ENCODE measurements around the gene C6orf89.

Gene C6orf89, protein sequence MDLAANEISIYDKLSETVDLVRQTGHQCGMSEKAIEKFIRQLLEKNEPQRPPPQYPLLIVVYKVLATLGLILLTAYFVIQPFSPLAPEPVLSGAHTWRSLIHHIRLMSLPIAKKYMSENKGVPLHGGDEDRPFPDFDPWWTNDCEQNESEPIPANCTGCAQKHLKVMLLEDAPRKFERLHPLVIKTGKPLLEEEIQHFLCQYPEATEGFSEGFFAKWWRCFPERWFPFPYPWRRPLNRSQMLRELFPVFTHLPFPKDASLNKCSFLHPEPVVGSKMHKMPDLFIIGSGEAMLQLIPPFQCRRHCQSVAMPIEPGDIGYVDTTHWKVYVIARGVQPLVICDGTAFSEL

DNA sequence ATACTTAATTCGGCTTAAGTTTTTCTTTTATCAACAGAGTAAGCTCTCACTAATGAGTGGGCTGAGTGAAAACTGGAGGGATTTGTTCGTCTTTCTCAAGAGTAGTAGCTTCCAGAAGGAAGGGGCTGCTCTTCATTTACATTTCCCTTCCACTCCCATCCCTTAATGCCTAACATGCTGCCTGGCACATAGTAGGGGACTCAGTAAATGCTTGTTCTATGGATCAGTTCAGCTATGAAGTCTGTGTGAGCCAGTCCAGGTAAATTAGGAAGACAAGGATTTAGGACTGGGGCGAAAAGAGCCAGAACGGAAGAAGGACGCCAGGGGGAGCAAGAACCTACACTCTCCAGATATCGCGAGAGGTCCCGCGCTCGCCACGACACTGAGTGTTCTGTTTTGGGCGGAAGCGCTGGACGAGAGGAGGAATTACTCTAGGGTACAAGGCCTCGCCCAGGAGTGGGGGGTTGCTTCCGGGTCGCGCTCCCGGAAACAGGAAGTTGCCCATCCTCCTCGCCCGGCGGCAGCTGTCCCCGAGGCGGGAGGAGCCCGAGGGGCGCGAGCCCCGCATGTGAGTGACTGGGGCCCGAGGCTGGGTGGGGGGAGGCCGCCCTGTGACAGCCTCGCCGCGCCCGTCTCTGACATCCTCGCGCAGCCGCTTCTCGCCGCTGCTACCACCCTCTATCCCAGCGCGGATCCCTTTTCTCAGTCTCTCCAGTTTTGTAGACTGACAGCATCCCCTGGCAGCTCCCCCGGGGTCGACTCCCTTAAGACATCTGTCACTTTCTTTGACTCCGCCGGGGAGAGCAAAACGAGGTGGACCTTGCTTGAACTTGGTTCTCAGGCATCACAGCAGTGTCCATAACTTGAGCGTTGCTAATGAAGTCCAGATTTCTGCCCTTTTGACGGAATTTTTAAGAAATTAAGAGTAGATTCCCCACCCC is at the start of gene C6orf89:
C6orf89 (plus strand) TSS at position 492 of the 941 bp plus-strand sequence. CDS start 13,493 bp downstream, outside the sequence.
- H3K4me3 ChIP-seq (ENCODE audit: low read depth in 1 of 5, low read length in 5 of 5): peak within 1 kb of the TSS; percentile 88 to 96 (median 92)

DNA sequence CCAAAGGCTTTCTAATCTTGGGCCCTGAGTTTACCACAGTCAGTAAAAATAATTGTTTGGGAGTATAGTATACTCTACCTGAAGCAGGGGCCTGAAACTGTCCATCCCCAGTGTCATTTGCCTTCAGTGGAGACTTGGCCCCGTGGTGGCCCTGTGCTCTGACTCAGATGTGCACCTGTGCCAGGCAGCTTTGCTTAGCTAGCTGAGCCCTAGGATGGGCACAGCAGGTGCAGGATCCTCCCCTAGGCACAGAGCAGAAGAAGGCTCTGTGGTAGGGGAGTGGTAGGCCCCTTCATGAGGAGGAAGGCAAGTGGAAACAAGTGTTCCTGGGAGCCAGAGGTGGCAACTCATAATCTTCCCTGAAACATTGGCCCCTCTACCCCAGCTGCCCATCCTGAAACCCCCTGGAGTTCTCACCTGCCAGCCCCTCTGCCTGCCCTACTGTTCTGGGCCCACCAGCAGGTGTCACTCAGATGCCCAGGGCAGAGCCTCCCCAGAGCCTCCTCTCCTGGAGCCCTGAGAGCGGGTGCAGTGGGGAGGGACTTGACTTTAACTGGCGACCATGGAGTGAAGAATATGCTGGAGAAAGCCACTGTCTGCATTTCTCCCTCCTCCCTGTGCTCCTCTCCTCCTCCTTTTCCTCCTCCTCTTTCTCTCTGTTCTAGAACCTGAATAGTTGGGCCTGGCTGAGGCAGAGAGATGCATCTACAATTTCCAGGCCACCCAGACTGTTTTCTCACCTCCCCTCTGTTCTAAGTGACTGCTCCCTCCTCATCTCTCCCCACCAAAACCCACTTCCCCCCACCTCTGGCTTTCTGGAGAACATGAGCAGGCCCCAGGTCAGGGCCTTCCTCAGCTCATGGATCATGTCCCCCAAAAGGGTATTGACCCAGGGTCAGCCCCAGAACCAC is 49.4 kb upstream of the C6orf89 start:
- Histone ChIP-seq H3K27ac (ENCODE audit: low read depth, low read length) (no peak overlapping the region), H3K9me3 (ENCODE audit: control insufficient read depth in 5 of 5, low read length in 5 of 5) (no peaks in the 10 kb centered on the region), H3K4me1 (ENCODE audit: control insufficient read depth in 5 of 5, insufficient read depth in 5 of 5, low read length in 5 of 5) (peaks cover 0 to 23% (median 21%) of the 10 kb centered on the region in 5 donors), H3K4me3 (ENCODE audit: low read depth in 1 of 5, low read length in 5 of 5) (no peak overlapping the region), H3K9ac (ENCODE audit: low read length in 5 of 5) (no peak overlapping the region), H3K27me3 (ENCODE audit: control insufficient read depth in 5 of 5, insufficient read depth in 4 of 5, low read length in 5 of 5) (peaks cover 4 to 21% (median 12%) of the 10 kb centered on the region in 5 donors), H3K36me3 (ENCODE audit: control insufficient read depth in 5 of 5, insufficient read depth in 5 of 5, low read length in 5 of 5) (no peaks in the 10 kb centered on the region)

More for the DNA sequence above, at the start of gene C6orf89:
- Histone ChIP-seq H3K27me3 (ENCODE audit: control insufficient read depth in 5 of 5, insufficient read depth in 4 of 5, low read length in 5 of 5) (no peaks in the 10 kb centered on the region), H3K9ac (ENCODE audit: low read length in 5 of 5) (peak within 1 kb of the TSS; percentile 38 to 93 (median 88)), H3K27ac (ENCODE audit: low read depth, low read length) (peak within 1 kb of the TSS; percentile 79), H3K4me1 (ENCODE audit: control insufficient read depth in 5 of 5, insufficient read depth in 5 of 5, low read length in 5 of 5) (peaks cover 0 to 22% (median 17%) of the 10 kb centered on the region in 5 donors), H3K36me3 (ENCODE audit: control insufficient read depth in 5 of 5, insufficient read depth in 5 of 5, low read length in 5 of 5) (no peaks in the 10 kb centered on the region), H3K9me3 (ENCODE audit: control insufficient read depth in 5 of 5, low read length in 5 of 5) (no peaks in the 10 kb centered on the region)

DNA sequence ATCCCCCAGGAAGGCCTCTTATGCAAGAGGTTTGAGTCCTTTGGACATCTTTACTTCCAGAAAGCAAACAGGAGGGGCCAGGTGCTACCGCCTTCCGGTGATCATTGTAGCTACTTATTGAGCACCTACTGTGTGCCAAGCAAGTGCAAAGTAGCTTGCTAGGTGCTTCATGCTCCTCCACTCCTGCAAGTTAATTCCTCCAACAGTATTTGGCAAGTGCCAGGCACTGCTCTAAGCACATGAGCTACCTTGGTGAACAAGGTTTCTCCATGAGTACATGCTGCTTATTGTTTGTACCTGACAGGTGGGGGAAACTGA is 48.8 kb upstream of the C6orf89 start:
- H3K27ac ChIP-seq (ENCODE audit: low read depth, low read length): no peak overlapping the region

DNA sequence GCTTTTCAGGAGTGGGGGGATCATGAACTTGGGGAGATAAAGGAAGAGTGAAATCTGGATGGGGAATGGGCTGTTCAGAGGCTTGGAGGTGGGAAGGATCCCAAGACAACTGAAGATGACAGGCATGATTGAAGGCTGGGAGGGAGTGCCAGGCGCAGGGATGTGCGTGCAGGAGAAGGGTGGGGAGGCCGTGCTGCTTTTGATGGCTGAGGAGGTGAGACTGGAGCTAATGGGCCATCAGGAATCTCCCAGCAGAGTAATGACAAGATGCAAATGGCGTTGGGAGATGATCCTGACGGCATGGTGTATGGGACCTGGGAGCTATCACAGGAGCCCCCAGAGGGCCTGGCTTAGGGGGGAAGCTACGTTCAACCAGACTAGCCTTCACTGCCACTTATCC is 48.1 kb upstream of the C6orf89 start:
- Histone ChIP-seq H3K9ac (ENCODE audit: low read length in 5 of 5) (no peak overlapping the region), H3K4me3 (ENCODE audit: low read depth in 1 of 5, low read length in 5 of 5) (no peak overlapping the region), H3K27ac (ENCODE audit: low read depth, low read length) (no peak overlapping the region)

More for the DNA sequence above, 48.8 kb upstream of the C6orf89 start:
- Histone ChIP-seq H3K9me3 (ENCODE audit: control insufficient read depth in 5 of 5, low read length in 5 of 5) (no peaks in the 10 kb centered on the region), H3K36me3 (ENCODE audit: control insufficient read depth in 5 of 5, insufficient read depth in 5 of 5, low read length in 5 of 5) (no peaks in the 10 kb centered on the region), H3K4me3 (ENCODE audit: low read depth in 1 of 5, low read length in 5 of 5) (no peak overlapping the region), H3K4me1 (ENCODE audit: control insufficient read depth in 5 of 5, insufficient read depth in 5 of 5, low read length in 5 of 5) (peaks cover 0 to 23% (median 21%) of the 10 kb centered on the region in 5 donors), H3K9ac (ENCODE audit: low read length in 5 of 5) (no peak overlapping the region), H3K27me3 (ENCODE audit: control insufficient read depth in 5 of 5, insufficient read depth in 4 of 5, low read length in 5 of 5) (peaks cover 4 to 21% (median 12%) of the 10 kb centered on the region in 5 donors)

DNA sequence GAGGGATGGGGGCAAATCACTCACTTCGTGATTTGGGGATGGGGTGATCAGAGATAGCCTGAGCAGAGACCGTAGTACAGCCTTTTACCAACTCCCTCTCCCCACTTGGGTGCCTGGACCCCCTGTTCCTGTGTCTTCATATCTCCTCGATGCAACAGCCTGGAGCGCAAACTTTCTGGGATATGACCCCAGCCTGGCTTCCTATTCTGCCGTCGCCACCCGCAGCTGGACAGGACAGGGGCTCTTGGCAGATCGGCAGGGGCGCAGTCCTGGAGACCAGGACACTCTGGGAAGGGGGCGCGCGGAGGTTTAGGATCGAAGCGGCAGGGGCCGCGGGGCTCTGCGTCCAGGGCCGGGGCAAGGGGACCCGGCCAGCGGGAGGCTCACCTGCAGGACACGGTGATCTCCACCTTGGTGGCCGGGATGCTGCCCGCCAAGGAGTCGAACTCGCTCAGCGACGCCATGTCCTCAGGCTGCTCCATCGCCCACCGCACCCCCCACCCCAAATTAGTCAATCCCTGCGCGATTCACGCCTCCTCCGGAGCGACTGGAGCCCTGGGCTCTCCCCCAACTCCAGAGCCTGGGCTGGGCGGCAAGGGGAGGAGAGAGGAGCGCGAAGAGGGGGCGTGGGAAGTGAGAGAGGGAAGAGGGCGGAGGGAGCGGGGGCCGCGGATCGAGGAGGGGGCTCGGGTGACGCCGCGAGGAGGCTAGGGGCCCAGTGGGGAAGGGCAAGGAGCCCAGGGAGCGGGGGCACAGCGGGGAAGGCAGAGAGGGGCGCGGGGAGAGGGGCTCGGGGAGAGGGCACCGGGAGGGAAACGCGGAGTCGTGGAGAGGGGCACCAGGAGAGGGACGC is 46.6 kb upstream of the C6orf89 start, which contains the start of gene CPNE5:
CPNE5 (minus strand) TSS at position 549 of the 853 bp plus-strand sequence; CDS start at position 482, 67 bp downstream.
- Histone ChIP-seq H3K9me3 (ENCODE audit: control insufficient read depth in 5 of 5, low read length in 5 of 5) (no peaks in the 10 kb centered on the region), H3K27ac (ENCODE audit: low read depth, low read length) (no peak within 1 kb of the TSS), H3K4me3 (ENCODE audit: low read depth in 1 of 5, low read length in 5 of 5) (peak within 1 kb of the TSS; percentile 42 to 60 (median 53)), H3K4me1 (ENCODE audit: control insufficient read depth in 5 of 5, insufficient read depth in 5 of 5, low read length in 5 of 5) (peaks cover 0 to 23% (median 21%) of the 10 kb centered on the region in 5 donors), H3K27me3 (ENCODE audit: control insufficient read depth in 5 of 5, insufficient read depth in 4 of 5, low read length in 5 of 5) (peaks cover 4 to 21% (median 12%) of the 10 kb centered on the region in 5 donors), H3K36me3 (ENCODE audit: control insufficient read depth in 5 of 5, insufficient read depth in 5 of 5, low read length in 5 of 5) (no peaks in the 10 kb centered on the region), H3K9ac (ENCODE audit: low read length in 5 of 5) (peak within 1 kb of the TSS in 1 of 5 donors; percentile 44)

More for the DNA sequence above, 48.1 kb upstream of the C6orf89 start:
- peaks cover 0 to 23% (median 21%) of the 10 kb centered on the region in 5 donors for H3K4me1 ChIP-seq (ENCODE audit: control insufficient read depth in 5 of 5, insufficient read depth in 5 of 5, low read length in 5 of 5)
- H3K36me3 ChIP-seq (ENCODE audit: control insufficient read depth in 5 of 5, insufficient read depth in 5 of 5, low read length in 5 of 5): no peaks in the 10 kb centered on the region
- H3K9me3 ChIP-seq (ENCODE audit: control insufficient read depth in 5 of 5, low read length in 5 of 5): no peaks in the 10 kb centered on the region
- peaks cover 4 to 21% (median 12%) of the 10 kb centered on the region in 5 donors for H3K27me3 ChIP-seq (ENCODE audit: control insufficient read depth in 5 of 5, insufficient read depth in 4 of 5, low read length in 5 of 5)

DNA sequence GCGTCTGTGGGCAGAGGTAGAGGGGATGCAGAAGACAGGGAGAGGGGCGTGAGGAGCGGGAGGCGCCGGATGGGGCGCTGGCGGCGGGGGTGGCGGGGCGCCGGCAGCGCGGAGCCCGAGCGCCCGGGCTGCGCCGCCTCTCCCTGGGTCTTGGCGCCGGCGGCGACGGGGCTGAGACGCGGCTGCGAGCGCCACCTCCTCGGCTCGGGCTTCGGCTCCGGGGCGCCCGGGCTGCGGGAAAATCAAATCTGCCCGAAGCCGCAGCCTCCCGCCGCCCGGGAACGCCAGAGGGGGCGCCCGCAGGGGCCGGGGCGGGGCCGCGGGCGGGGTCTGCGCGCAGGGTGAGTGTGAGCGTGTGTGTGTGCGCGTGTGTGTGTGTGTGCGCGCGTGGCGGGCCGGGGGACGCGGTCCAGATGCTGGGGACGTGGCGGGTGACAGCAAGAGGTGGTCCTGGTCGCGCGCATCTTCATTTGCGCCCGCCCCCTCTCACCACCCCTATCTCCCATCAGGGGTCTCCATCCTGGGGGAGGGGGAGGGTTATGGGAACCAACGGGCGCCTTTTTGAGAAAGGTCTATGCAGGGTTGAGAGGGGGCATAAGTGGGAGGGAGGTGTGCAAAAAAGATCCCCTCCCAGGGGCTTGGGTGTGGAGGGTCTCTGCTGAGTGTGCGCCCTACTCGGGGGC is 45.9 kb upstream of the C6orf89 start:
- Histone ChIP-seq H3K36me3 (ENCODE audit: control insufficient read depth in 5 of 5, insufficient read depth in 5 of 5, low read length in 5 of 5) (no peaks in the 10 kb centered on the region), H3K27ac (ENCODE audit: low read depth, low read length) (no peak overlapping the region), H3K4me3 (ENCODE audit: low read depth in 1 of 5, low read length in 5 of 5) (peak overlapping the region; percentile 42 to 60 (median 53)), H3K9me3 (ENCODE audit: control insufficient read depth in 5 of 5, low read length in 5 of 5) (no peaks in the 10 kb centered on the region), H3K27me3 (ENCODE audit: control insufficient read depth in 5 of 5, insufficient read depth in 4 of 5, low read length in 5 of 5) (peaks cover 4 to 21% (median 12%) of the 10 kb centered on the region in 5 donors), H3K4me1 (ENCODE audit: control insufficient read depth in 5 of 5, insufficient read depth in 5 of 5, low read length in 5 of 5) (peaks cover 0 to 23% (median 21%) of the 10 kb centered on the region in 5 donors), H3K9ac (ENCODE audit: low read length in 5 of 5) (peak overlapping the region in 1 of 5 donors; percentile 44)

DNA sequence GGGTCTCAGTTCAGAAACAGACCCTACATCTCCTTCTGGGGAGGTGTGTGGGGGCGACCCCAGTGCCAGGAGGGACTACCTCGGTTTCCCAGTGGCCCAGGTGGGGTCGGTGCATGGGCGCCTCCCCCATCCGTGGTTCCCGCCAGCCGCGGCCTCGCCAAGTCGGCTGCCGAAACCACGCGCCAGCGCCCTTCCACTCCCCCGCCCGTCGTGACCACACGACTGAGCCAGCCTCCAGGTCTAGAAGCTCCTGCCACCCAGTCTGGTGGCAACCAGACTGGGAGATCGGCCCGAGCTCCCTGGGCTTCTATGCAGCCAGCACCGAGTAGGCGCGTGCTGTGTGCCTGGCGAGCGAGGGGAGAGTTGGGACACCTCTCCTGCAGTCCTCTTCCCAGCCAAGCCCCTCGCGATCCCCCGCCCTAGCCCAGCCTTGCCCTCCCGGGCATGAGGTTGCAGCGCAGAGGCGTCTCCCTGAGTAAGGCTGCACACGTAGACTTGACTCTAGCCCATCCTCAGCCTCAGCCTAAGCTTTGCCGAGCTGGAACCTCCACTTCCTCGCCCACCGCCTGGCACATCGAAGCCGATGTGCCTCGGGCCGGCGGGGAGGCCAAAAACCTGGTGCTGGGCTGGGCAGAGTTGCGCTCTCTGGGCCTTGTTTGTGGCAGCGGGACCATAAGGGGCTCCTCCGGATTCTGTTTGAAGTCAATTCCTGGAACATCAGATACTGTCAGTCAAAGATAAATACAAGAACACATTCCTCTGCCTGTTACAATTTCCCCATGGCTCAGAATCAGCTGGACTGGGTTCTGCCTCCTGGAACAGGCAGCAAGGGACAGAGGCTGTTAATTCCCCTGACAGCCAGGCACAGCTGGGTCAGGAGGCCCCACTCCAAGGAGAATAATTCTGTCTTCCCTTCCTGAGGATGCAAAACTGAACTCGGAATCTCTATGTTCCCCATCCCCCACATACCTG is 45.0 kb upstream of the C6orf89 start:
- Histone ChIP-seq H3K9me3 (ENCODE audit: control insufficient read depth in 5 of 5, low read length in 5 of 5) (no peaks in the 10 kb centered on the region), H3K4me1 (ENCODE audit: control insufficient read depth in 5 of 5, insufficient read depth in 5 of 5, low read length in 5 of 5) (peaks cover 0 to 23% (median 21%) of the 10 kb centered on the region in 5 donors), H3K27me3 (ENCODE audit: control insufficient read depth in 5 of 5, insufficient read depth in 4 of 5, low read length in 5 of 5) (peaks cover 4 to 21% (median 14%) of the 10 kb centered on the region in 5 donors), H3K4me3 (ENCODE audit: low read depth in 1 of 5, low read length in 5 of 5) (peak overlapping the region; percentile 42 to 60 (median 53)), H3K27ac (ENCODE audit: low read depth, low read length) (no peak overlapping the region), H3K9ac (ENCODE audit: low read length in 5 of 5) (peak overlapping the region in 1 of 5 donors; percentile 44), H3K36me3 (ENCODE audit: control insufficient read depth in 5 of 5, insufficient read depth in 5 of 5, low read length in 5 of 5) (no peaks in the 10 kb centered on the region)

Measured in subcutaneous abdominal adipose tissue (tissue), 5 donors.